ENCODE data around the gene SHH.

The SHH gene

DNA sequence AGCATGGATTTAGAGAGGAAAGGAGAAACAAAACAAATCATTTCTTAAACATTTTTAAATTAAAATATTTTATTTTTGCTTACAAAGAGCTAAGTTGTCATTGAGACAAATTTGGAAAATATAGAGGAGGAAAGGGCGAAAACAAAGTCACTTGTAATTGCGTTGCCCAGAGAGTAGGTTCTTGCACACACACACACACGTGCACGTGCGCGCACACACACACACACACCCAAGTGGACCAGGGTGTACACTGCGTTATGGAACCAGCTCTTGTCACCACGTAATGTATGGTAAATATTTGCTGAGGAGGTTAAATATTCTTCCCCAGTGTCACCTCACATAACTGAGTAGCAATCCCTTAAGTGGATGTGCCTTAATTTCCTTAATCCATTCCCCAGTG lies 21.6 kb downstream of the SHH start:
- no peak for DNase-seq

DNA sequence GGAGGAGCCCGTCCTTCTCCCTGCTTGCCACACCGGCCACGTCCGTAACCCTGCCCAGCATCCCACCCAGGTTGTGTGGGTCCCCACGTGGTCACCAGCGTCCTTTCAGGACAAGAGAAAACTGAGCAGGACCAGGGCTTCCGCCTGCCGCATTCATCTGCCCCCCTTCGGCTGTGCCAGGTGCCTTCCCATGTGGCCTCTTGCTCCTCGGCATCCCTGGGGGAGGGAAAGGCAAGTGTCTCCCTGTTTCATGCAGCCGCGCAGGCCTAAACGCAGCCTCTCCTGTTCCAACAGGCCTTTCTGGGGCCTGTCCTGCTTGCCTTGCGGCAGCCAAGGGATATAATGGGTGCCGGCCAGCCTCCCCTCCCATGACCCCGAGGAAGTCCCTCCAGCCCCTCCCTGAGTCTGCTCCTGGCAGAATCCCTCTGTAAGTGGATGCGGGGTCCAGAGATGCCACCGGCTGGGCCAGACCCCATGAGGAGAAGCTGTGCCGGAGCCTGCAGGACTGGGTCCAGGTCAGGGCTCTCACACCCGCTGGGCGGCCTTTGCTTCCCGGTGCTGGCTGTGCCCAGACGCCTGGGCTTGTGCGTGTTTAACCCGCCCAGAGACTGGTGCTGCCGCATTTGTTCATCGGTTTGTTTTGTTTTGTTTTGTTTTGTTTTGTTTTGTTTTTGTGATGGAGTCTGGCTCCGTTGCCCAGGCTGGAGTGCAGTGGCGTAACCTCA lies 23.1 kb downstream of the SHH start:
- no peak for DNase-seq

DNA sequence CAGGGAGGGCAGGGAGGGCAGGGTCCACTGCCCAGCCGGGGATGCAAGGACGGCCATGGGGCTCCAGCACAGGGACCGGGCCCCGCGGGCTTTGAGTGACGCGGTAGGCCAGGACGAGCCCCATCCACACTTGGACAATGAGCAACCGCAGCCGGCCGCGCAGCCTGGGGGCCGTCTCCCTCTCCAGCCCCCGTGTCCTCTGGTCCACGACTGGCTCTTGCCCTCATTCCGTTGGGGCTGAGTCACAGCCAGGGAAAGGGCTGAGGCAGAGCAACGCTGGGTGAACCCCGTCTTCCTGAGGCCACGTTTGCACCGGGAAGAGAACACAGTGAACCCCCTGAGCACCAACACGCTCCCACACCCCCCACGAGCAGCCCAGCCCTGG lies 23.7 kb downstream of the SHH start:
- no peak for DNase-seq

DNA sequence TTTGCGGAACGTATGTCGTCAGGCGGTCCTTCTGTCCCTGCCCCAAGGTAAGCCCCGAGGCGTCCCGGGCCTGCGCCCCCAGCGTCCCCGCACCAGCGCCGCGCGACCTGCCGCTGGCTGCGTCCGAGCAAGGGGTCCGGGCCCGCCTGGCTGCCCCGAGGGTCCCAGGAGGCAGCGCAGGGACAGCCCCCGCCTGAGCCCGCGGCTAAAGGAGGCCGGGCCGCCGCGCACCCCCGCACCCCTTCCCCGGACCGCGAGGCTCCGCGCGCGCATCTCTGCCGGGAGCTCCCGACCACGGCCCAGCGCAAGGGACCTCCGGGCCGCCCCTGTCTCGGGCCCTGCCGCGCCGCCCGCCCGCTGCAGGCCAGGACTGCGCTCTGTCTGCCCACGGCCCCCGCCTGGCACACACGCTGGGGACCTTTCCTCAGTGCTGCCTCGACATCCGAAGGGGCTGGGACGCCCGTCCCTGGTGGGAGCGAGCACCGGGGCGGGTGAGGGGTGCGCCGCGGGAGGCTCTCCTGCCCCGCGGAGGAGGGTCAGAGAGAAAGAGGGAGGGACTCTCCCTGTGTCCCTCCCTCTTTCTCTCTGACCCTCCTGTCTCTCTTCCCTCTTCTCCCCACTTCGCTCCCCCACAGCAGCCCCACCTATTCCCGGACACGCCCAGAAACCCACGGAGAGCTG lies 25.0 kb downstream of the SHH start:
- no peak for DNase-seq

DNA sequence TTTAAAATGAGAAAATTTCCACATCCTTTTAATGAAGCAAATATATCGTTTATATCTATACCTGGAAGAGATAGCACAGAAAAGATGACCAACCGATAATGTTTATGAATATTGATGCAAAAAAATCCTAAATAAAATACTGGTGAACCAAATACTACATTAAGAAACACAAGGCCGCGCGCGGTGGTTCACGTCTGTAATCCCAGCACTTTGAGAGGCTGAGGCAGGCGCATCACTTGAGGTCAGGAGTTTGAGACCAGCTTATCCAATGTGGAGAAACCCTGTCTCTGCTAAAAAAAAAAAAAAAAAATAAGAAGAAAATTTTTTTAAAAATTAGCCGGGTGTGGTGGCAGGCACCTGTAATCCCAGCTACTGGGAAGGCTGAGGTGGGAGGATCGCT lies 25.8 kb downstream of the SHH start:
- DNase-seq = no peak

DNA sequence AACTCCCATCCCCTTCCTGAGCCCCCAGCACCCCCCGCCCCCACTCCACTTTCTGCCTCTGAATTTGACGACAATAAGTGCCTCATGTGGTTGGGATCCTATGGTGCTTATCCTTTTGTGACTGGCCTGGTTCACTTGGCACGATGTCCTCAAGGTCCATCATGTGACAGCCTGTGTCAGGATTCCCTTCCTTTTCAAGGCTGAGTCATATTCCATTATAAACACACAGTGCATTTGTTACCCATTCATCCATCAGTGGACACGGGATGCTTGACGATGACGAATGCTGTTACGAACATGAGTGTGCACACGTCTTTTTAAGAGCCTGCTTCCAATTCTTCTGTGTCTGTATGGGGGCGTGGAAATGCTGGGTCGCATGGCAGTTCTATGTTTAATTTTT lies 26.7 kb downstream of the SHH start:
- peak; percentile 12 for DNase-seq

DNA sequence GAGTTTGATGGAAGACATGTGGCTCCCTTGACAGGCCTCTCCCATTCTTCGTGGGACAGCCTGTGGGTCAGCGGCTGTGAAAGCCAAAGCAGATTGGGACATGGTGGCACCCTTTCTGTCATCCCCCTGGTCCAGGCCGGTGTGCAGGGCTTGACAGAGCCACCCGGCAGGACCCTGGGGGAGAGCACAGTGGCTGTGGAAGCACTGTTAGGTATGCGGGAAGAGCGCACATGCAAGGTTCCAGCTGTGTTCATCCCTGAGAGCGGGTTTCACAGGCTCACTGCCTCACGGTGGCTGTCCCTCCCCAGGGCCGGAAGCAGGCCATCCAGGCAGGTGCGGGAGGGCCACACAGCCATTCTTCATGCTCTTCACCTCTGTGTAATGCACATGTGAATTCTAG lies 29.8 kb downstream of the SHH start:
- no peak for DNase-seq

DNA sequence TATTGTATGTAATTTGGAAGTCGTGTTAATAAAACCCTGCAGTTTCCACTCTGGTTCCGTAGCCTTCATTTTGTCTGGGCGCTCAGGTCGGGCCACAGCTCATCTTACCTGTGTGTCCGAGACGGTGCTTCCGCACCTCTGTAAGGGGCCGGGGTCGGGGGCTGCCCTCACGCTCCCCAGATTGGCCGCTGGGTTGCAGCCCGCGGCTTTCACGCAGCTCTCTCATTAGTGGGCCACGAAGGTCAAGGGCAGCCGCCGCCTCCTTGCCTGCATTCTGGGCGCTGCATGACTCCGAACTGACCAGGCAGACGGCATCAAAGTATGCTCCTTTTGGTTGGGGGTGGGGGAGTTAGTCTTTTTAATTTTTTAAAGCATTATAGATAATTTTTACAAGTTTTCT lies 30.8 kb downstream of the SHH start:
- DNase-seq = no peak

DNA sequence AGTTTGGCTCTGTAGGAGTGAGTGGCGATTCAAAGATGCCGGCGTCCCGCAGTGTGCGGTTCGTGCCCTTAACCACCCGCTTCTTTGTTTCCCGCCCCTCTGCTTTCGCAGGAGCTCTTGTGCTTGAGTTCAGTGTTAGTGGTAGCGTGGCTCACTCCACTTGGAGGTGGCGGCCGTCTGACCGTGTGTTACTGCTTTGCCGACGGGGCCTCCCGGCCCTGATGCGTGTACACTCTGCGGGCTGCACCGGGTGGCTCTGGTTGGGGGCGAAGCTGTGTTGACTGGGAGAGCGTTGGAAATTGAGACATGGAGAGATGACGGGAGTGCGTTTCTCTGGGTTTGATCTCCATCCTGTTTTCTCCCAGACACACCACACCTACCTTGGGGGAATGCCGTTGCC lies 31.4 kb downstream of the SHH start:
- DNase-seq = no peak

DNA sequence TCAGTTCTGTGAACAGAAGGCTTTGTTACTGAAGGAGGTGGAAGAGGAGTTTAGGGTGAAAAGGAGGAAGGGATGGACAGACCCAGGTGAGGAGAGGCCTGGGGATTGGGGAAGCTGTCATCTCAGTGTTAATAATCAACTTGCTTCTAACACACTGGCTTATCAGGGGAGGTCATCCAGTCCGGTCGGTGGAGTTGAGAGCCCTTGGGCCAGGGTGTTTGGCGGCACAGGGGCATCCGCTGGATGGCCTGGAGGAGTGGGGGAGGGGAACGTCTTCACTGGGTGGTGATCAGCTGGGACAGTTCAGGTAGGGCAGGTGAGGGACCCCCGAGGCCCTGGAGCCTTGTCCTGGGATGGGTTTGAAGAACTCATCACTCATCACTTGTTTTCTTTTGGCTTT lies 33.9 kb downstream of the SHH start:
- no peak for DNase-seq

DNA sequence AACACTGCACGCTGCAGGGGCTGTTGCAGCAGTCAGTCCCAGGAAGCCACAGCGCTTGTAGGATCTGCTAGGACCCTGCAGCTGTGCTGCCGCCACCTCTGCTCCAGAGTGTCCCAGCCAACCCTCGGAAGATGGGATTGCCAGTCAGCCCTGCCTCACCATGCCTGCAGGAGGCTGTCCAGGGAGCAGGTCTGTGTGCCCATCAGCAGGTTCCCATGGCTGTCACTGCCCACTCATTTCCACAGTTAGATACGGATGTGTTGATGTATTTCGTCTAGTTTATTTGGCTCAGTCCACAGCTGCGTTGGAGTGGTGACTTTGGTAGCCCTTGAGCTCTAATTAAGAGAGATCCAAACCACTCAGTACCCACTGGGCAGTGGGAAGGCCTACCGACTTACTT lies 35.7 kb downstream of the SHH start:
- no peak for DNase-seq

DNA sequence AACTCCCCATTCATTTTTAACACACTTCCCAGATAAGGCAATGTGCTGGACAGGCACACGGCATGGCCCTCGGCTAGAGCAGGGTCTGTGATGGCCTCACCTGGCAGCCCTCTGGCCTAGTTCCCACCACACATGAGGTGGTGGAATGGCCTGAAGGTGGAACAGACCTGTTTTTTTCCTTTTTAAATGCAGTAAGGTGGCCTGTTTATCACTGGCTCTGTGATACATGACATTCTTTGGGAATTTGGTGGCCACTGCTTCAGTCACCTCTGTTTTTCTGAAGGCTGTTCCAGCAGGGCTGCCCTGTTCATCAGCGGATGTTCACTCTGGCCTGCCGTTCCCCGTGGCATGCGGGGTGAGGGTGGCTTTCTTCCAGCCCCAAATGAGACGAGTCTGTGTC lies 36.6 kb downstream of the SHH start:
- no peak for DNase-seq

DNA sequence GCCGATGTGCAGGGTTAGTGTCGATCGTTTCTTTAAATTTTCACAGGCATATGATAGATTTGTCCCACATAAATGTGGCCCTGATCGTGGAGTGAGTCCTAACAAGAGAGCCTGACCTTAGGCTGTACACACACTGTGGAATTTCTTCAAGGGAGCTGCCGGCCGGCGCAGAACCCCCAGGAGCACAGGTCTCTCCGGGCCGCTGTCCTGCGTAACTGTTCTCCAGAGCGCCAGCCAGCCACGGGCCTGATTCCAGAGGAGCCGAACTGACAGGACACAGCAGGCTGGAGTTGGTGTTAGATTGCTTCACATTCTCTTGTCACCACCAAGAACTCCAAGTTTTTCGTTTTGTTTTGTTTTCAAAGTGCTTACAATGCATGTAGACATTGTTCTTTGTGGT lies 37.3 kb downstream of the SHH start:
- DNase-seq = no peak

DNA sequence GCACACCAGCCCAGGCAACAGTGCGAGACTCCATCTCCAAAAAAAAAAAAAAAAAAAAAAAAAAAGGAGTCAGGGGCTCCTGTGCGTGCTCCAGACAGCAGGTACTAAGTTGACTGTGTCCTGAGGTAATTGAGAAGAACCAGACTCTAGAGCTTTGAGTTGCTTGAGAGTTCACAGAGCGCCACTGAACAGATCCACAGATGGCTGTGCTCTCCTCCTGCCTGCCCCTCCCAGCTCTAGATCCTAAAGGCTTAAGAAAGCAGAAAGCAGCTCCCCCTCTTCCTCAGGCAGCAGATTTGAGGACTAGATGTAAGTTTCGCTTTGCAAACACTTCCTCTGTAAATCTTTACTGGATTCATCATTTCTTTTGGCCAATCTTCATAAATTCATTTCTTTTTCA lies 38.7 kb downstream of the SHH start:
- DNase-seq = no peak

DNA sequence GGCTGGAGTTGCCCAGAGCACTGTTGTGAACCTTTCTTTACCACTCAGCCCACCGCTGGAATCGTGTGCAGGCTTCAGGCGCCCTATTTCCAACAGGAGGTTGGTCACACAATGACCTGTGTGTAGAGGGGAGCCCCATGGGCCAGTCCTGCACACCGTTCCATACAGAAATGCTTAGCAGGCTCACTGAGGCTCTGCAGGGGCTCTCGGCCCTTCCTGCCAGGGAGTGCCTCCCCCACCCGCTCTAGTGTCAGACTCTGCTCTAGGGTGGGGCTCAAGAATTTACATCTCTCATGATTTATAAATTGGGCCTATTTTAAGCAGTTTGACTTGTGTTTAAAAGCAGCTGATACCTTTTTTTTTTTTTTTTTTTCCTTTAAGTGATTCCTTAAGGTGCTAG lies 42.0 kb downstream of the SHH start:
- DNase-seq = no peak

DNA sequence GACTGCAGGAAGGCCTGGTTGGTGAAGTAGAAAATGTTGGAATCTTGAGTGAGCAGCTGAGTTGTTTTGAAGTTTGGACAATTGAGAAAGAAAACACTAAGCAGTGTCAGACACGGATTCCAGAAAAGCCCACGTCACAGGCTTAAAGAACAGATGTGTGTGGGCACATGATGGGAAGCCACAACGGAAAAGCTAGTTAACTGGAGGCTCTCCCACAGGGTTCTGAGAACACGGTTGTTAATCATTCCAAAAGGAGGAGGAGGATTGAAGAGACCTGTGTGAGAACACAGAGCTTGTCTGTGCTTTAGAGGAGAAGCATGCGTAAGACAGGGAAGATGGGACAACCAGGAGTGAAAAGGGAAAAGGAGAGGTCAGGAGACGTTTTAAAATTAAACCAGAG lies 42.6 kb downstream of the SHH start:
- DNase-seq = no peak

DNA sequence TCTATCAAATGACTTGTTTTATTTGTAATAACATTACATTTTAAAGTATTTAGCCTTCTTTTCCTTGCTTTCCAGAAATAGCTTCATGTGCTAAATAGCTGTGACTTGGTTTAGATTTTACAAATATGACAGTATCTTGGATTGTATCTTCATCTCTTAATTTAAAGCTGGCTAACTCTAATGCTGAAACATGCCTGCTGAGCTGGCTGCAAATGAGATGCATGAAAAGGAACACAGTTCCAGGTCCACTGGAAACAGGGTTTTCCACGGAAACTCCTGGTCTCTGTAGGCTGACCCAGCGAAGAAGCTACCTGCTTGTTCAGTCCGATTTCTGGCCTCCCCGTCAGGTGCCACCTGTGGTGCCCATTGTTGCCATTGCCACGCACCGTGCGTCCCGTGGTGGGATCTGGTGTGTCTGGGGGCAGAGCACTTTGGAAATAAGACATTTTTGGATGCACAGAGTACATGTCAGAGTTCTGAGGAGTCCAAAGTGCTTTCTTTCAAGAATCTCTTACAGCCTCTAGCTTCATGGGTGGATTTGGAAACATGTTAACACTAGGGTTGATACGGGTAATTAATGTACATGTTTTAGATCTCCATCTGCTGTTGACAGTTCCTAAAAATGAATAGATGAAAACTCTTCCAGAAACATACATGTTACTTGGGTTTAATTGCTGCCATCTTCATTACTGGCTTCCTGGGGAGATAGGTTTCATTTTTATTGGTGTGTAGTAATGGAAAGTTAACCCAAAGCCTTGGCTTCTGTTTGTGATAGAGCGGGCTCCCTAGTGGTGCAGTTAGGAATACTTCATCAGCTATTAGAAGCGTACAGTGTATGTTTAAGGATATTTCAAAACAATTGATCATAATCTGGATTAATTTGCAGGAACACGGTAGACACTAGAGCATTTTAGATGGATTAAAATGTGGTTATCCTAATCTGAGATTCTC lies 45.0 kb downstream of the SHH start:
- no peak for DNase-seq

DNA sequence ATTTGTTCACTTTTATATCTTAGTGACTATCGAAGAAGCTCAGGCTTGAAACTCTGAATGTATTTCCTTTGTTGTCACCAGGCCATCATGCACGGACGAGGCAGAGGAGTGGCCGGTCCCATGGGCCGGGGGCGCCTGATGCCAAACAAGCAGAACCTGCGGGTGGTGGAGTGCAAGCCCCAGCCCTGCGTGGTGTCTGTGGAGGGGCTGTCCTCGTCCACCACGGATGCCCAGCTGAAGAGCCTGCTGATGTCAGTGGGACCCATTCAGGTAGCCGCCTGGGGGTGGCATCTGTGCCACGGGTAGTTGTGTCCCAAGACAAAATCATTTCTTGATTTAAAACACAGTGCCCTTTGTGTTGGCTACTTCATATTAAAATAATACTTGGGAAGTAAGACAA lies 45.9 kb downstream of the SHH start:
- DNase-seq = no peak

DNA sequence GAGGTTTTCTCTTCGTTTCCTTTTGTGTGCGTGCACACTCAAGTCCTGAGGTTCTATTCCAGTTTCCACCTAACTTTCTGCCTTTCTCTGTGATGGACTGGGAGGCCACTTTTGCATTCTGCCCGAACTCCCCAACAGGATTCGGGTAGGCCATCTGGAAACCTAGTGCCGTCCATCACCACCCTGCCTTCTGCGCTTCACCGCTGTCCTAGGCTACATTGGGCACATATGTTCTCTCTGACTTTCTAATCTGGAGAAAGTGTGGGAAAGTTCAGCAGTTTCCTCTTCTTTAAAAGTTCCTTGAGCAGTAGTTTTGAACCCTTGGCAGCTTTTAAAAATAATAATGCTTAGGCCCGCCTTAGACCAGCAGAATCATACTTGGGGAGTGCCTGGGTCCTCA lies 46.8 kb downstream of the SHH start:
- DNase-seq = no peak

DNA sequence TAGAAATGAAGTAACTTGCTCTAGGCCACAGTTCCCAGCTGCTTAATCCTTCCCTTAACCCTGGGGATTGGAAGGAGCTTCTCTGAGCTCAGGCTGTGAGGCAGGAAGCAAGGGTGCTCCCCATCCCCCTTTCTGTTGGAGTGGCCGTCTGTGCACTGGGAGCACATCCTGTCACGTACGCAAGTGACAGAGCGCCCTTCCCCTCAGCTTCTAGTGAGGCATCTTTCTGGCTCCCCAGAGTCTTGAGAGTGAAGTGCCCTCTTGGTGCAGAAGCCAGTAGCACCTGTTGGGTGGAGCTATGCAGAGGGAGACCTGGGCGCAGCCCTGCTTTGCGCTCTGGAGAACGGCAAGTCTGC lies 47.8 kb downstream of the SHH start:
- no peak for DNase-seq

DNA sequence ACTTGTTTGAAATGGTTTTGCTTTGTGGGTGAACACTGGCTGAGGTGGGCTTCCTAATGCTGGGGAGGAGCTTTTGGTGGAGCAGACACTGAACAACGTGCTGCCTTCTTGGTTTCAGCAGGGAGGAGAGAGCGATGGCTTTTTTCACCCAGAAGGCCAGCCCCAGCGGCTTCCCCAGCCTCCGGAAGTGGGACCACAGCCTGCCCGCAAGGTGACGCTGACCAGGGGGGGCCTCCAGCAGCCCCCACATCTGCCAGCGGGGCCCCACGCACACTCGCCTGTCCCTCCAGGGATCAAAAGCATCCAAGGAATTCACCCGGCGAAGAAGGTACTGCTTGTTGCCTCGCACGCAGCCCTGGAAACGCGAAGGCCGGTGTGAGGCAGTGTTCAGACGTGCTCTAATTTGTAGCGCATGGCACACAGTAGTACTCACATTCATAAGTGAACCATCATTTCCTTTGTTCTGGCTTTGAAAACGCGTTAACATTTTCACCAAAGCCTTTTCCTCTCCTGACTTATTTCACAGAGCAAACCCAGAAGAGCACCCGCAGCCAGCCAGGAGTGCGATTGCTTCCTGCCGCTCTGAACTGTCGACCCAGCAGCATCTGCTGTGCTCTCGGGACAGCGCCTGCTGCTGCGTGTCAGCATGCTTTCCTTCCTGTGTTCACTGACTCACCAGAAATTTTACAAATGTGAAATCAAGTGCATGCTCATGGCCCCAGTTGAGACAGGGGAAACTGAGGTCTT lies 48.4 kb downstream of the SHH start:
- DNase-seq = no peak

DNA sequence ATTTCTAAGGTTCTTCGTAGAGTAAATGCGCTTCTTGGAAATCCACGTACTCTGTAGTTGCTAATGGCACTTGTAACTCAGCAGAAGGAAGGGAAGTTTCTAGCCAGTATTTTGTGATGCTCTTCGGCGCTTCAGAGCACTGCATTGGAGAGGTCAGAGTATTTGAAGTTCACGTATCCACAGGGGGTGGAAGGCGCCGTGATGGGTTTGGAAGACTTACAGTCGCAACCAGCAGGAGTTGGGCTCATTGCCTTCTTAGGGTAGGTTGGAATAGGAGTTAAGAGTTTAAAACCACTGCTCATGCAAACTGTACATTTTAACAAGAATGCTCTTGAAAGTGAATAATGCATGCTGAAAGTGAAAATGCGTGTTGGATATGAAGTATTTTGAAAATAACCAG lies 49.1 kb downstream of the SHH start:
- DNase-seq = no peak

DNA sequence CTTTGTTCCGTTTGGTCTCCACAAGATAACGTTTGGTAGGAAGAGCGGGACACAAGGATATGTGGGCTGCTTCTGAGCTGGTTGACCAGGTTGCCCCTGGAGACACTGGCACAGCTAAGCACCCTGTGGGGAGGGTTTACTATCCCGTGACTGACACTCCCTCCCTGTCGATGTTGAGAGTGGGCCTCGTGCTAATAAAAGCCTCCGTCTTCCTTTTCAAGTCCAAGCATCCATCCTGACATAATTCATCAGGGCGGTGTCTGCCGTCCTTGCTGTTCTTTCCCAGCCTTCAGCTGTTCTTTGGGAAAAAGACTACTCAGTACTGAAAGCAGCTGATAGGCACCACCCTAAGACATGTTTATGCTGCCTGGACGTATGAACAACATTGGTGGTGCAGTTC lies 49.6 kb downstream of the SHH start:
- no peak for DNase-seq
